GM19043 (cell line): Measurements from ENCODE around the gene PLEKHH1.

ENCODE experiments used
- ATAC-seq: cut with Tn5 transposase; IDR thresholded peaks from one replicate; pipeline ENCODE4 v1.9.1; 2021; ENCODE audit warnings: low read depth; ENCODE audit not compliant: unreplicated experiment

The PLEKHH1 gene

DNA sequence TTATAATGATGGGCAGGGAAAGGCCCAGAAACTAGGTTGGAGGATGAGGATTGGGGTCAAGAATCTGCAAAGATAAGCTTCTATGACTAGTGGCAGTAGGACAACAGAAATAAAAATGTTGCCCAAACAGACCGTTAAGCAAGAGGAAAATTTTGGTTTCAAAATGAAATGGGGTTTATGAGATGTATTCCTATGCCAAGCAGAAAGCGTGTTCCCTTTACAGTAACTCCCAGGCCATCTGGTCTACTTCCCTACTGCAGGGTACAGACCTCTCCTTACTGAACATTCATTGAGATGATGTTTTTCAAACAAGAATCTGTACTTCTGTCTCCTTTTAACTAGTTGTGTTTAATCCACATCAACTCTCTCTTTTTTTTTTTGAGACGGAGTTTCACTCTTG is 24.1 kb upstream of the PLEKHH1 start:
- no peak for ATAC-seq

DNA sequence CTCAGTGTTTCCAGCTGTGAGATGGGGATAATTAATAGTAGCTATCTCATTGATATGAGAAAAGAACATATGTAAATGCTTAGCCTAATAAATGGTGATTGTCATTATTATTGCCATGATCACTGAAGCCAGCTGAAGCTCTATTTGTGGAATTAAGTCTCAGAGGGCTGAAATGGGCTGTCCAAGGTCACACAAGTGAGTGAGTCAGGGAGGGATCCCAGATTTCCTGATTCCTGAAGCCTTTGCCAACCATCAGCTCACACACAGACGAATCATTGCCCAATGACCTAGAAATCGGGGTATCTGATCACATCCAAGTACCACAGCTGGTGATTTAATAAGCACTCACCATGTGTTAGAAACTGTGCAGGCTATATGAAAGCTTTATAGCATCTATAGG is 23.0 kb upstream of the PLEKHH1 start:
- ATAC-seq: no peak

DNA sequence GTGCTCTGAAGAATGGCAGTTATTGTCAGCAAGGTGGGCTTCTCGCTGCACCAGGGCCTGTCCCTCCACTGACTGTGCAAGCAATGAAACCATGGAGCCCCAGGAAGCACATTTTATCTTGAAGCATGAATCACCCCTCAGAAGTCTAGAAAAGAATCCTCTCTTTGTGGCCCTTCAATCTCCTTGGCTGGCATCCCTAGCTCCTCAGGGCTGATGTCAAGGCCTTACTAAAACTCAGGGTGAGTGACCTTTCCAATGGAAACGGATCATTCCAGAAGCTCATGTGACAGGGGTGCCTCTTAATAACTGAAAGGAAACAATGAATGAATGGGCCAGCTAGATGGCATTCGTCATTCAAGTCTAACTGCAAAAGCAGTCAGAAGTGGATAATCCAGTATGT is 22.3 kb upstream of the PLEKHH1 start:
- ATAC-seq: no peak

DNA sequence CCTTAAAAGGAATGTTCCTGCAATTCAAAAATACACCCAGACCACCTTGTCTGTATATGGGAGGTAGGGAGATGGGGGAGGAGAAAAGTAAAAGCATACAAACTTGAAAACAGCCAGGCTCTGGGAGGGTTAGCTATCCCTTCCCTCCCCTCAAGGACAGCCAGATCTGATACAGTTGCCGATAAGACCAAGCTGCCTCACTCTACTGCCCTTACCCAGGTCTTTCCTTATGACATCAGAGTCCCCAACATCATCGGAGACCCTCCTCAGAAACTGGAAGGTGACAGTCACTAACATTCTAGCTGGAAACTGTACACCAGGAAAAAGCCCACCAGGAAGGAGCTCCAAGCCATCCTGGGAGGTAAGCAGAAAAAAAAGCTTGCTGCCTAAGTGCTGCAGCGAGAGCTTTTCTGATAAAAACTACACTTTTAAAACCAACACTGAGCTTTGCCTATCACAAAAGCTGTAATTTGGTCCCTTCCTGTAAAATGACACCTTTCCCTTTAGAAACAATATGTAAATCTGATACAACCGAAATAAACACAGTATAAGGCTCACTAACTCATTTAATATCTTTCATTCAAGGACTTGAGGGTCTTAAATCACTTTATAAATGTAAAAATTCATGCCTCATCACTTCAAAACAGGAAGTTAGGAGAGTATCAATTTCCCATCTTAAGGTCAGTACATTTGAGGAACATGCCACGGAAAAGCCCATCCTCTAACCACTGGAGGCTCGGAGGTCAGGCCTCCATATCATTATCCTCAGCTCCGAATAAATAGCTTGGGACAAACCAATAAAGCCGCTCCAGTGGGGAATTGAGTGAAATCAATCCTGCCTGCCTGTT is 20.4 kb upstream of the PLEKHH1 start:
- no peak for ATAC-seq

DNA sequence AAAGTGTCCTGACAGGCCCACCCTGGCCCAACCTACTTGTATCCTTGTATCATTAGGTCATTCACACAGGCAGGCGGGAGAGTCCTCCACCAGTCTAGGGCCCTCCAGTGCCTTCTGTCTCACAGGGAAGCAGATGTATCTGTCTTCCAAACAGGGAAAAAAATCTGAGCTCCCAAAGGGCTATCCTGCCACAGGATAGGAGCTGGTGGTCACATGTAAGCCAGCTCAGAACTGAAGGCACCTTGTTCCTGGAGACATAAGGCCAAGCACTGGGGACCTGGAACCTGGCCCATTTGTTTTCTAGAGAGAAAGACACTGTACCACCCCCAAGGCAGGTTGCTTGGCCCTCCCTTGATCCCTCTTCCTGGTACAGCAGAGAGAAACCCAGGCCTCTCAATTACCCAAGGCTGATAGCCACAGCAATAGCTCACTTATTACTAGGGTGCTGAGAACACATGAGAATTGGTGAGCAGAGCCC is 19.4 kb upstream of the PLEKHH1 start:
- ATAC-seq: no peak

DNA sequence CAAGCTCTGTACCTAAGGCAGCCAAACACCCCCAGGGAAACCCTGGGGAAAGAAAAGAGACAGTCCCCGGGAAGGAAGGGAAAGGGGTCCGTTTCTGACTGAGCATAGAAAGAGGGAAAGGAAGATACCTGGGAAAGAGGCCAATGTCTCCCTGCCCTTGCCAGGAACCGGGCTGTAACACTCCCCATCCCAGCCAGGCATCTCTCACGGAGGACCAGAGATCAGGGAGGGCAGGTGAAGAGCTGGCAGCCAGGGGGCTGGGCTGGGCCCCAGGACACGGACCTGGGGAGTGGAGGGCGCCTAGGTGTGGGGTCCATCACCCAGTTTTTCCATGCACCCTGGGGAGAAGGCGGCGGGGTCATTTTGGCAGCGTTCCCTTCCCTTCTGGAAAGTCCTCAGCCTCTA is 18.9 kb upstream of the PLEKHH1 start:
- ATAC-seq: no peak

DNA sequence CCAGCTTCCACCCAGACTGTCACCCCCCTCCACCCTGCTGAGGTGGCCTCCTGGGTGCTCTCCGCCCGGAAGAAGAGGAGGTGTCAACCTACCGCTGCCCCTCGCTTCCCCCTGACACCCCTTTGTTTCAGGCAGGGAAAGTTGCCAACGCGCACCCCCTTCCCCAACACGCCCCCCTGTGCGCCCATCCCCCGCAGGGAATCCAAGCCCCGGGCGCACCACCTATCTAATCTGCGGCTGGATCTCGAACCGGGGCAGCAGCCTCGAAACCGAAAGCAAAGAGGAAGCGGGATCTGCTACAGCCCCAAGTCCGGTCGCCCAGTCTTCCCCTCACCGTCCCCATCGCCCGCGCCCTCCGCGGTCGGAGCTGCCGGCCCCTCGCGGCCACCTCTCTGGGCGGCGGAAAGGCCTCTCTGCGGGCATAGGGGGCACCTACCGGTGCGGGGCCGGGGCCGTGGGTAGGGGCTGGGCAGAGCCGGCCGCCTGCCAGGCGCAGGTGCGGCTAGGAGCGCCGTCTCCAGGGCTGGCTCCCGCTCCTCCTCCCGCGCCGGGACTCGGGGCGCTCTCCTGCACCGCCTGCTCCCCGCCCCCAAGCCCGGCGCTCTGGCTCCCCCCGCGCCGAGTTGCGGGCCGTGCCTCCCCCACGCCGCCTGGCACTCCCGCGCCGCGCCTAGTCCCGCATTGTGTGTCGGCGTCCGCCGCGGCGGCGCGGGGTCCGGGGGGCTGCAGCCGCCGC is 18.3 kb upstream of the PLEKHH1 start:
- no peak for ATAC-seq

DNA sequence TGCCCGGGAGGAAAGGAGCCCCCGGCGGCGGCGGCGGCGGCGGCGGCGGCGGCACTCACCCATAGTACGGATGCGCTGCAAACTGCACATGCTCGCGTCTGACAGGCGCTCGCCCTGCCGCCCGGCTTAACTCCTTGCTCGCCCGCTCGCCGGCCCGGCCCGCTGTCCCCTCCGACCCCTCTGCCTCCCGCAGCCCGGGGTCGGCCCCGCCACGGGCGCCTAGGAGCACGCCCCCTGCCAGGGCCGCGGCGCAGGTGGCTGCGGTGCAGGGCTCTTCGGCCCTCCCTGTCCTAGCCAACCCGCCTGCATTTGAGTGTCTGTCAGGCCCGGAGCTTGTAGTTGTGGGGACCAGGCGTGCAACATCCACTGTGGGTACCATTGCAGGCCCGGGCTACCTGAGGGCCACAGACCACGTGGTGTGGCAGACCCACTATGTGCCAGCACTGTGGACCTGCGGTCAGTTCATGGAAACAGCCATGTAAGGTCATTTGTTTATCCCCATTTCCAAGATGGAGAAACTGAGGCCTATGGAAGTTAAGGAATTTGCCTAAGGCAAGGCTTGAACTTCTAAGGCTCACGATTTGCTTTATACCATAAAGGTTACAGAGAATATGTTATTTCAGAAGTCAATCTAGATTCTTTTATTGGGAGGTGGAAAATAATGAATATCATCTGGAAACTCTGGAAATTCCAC is 17.6 kb upstream of the PLEKHH1 start:
- no peak for ATAC-seq

DNA sequence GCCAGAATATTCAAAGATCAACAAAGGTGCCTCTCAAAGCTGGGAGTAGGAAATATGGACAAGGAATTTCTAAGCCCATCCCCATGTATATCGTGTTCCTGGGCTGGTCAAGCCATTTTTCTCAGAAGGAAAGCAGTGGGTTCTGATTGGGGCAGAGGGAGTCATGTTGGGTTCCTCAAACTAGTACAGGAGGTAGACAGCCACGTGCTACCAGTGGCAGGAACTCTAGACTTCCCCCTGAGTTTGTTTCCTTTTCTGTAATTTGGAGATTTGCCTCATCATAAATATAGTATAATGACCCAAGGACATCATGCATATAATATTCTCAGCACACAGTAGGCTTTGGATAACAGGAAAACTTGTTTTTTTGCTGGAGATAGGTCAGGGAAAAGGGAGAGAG is 16.4 kb upstream of the PLEKHH1 start:
- no peak for ATAC-seq

DNA sequence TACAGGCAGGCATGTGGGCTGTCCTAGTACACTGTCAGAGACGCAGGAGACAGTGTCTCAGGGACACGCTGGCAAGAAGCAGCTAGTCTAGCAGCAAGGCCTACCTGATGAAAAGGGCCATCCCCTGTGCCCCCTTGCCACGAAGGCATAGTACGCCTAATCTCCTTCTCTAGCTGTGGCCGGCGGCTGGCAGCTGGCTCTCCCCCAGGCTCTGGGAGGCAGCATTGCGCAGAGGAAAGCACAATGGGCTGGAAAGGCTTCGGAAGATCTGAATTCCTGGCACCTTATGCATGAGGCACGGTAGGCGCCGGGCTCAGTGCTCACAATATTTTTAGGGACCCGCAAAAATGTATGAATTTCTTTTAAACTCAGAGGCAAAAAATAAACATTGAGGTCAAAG is 16.0 kb upstream of the PLEKHH1 start:
- ATAC-seq: no peak

DNA sequence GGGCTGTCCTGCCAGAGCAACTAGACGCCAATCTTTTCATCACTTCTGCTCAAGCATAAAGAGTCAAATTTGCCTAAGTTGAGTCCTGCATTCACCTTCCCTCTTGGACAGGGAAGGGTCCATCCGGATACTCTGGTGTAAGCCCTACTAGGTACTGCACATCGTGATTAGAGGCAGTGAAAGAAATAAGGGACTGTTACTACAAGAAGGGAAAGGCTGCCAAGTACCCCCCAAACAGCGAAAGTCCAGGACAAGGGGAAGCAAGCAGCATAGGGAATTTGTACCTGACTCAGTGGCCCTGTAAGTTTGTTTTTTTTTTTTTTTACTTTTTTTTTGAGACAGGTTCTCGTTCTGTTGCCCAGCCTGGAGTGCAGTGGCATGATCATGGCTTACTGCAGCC is 13.7 kb upstream of the PLEKHH1 start:
- no peak for ATAC-seq

DNA sequence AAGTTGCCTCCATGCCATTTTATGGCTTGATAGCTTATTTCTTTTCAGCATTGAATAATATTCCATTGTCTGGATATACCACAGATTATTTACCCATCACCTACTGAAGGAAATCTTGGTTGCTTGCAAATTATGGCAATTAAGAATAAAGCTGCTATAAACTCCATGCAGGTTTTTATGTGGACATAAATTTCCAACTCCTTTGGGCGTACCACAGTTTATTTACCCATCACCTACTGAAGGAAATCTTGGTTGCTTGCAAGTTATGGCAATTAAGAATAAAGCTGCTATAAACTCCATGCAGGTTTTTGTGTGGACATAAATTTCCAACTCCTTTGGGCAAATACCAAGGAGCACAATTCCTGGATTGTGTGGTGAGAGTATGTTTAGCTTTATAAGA is 12.6 kb upstream of the PLEKHH1 start:
- no peak for ATAC-seq

DNA sequence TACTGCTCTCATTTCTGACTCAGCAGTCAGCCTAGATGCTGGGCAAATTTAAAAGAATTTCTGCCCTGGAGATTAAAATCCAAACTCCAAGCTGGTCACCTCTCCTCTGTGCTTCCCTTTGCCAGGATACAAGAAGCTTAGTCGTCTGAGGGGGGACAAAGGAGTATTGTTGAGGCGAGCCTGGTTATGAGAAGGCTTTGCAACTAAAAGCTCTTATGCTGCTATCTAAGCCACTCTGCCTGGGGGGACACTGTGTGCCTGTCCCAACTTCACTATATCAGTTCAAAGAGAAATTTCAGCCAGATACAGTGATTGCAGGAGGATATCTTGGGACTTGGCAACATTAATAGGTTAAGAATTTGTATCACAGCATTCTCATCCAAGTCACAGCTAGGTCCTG is 10.8 kb upstream of the PLEKHH1 start:
- ATAC-seq: no peak

DNA sequence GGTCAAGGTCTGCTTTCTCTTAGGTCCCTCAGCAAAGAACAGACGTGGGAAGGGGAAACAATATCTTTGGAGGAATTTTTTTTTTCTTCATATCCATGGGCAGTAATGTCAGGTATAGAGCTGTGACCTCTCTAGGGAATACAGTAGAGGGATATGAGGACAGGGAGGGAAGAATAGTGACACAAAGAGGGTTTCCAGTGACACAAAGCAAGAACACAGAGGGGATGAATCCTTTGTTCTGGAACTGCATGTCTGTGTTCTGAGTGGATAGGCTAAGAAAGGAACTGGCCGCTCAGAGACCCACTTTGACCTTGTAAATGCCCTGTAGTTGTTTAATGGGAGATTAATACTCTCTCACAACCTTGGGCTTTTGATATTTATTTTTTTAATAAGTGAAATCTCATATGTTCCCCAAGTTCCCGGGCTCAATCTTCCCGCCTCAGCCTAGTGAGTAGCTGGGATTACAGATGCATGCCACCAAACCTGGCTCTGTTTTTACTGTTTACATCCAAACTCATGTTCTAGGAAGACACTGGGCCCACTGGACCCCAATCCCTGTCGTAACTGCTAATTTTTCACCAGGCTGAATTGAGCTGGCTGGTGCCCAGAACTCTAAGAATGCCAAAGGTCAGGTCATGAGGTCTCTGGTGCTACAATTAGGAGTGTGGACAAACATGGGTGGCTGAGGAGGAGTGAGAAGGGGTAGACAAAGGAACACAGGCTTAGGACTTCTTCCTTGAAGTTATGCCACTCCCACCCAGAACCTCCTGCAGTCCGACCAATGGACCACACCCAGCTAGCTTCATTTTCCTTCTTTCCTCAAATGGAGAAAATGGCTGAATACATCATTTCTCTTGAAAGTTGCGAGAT is 9.1 kb upstream of the PLEKHH1 start:
- no peak for ATAC-seq

DNA sequence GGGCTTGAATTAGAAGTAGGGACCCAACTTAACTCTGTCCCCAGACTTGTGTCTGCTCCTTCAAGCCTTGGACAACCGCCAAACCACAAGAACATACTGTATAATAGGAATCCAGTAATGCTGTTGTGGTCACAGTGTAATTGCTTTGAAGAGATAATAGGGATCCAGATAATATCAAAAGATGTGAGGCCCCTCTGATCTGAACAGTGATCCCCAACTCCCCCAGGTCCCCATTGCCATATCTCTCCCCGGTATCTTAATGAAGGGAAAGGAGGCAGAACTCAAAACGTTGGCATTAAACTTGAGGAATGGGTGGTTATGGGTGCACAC is 8.5 kb upstream of the PLEKHH1 start:
- no peak for ATAC-seq

DNA sequence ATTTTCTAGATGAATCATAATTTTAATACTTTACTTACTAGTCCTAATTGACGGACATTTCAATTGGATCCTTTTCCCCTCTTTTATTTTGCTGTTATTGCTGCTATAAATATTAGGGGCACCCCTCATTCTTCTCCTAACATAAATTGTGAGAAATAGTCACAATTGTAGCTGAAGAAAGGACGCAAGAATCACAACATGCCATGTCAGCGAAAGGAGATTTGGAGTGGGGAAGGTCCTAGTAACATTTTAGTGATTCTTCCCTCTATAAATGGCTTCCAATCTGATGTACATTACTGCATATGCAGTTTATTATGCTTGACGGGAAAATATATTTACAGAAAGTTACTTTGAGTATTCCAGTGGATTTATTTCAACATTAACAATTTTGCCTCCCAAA is 7.7 kb upstream of the PLEKHH1 start:
- ATAC-seq: no peak

DNA sequence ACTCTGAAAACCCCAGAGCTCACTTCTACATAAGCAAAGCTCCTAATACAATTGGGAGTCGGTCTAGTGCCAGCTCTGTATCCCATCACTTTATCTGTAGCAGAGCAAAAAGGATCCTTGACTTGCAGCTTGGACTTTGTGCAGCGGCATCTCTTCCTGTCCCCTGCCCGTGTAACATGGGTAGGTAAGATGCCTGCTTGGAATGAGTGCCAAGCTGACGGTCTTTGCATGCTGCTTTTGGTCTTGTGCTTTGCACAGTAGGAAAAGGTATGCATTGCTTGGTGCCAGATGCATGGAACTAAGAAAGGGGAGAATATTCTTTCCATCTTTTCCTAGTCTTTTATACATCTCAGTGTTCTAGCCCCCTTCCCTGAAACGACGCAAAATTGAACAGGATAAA is 6.9 kb upstream of the PLEKHH1 start:
- no peak for ATAC-seq

DNA sequence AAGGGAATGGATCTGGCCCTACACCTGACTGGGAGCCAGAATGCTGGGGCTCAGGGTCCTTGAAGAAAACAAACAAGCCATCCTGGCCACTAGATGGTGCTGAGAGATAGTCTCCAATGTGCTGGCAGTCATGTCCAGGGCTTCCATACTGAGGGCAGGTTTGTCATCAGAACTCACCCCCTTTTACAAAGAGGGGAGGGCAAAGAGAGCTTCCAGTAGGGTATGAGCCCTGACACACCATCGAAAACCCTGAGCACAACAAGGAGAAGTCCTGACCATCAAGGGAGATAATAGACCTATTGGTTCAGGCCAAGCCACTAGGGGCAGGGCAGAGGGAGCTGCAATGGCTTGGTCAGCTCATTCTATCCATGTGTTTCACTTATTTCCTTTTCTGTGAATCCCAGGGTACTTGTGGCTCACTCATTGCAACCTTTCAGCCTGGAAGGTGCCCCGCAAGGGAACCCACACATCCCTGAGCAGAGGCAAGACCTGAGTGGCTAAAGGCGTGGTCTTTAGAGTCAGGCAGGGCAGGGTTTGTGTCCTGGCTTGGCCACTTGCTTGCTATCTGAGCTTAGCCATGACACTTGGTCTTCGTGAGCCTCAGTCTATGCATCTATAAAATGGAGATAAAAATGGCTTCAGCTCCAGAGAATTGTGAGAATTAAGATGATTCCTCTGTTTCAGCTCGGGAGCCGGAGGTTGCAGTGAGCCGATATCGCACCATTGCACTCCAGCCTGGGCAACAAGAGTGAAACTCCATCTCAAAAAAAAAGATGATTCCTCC is 6.2 kb upstream of the PLEKHH1 start:
- ATAC-seq: no peak

DNA sequence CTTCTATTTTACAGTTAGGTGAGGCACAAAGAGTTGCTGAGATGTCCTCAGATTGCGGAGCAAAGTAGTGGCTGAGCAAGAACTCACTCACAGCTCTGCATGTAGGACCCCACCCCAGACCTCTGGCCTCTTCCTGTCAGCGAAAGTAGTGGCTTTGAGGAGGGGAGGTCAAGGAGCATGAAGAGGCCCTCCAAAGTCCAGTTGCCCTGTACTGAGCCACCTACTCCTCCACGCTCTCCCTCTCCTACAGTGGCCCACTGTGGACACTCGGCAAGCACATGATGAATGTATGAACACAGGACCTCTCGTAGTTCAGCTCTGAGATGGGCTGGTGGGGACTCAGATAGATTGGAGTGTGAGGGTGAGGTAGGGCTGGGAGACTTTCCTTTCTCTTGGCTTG is 5.3 kb upstream of the PLEKHH1 start:
- no peak for ATAC-seq

DNA sequence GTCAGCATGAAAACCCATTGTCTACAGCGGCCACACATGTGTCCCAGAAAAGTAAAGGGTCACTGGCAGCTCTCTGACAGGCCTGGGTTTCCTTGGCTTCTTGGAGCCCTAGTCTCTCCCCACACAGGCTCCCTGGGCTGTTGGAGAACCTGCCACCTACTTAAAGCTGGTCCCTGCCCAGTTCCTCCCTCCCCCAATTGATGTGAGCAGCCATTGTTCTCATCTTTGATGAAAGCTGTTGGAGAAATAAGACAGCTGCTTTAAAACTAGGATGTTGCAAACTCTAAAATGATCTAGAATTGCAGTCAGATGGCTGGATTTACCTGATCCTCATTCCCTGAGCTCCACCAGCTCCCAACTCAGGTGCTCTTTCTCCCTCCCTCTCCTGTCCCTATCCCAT is 4.8 kb upstream of the PLEKHH1 start:
- ATAC-seq: no peak
